Stomach (tissue), 9 donors: ENCODE measurements around the gene EXOC4. TPM values are rescaled to one million over a fixed set of nuclear protein-coding genes. Genes with fewer than 3 reads are reported as not detected.
"Not testable (repeated sequence)": the region's sequence is repeated elsewhere in the genome, so short reads cannot be mapped to it uniquely, and the experiment has no call there.

Source experiments
- DNase-seq, 2 donors: peaks; one replicate each; pipeline versions ENCODE4 v3.0.0 to v3.0.0-alpha.2; 2013 to 2019
- H3K27ac ChIP-seq, 5 donors: fragments of 200-600 bp in 4 of 5; sonication (generic) in 4 of 5; one replicate each; pipeline ENCODE4 v1.5.1; 2013 to 2019; ENCODE audit warnings: mild to moderate bottlenecking in 1 of 5, moderate library complexity in 1 of 5
- H3K27me3 ChIP-seq, 3 donors: fragments of 200-600 bp; sonication (generic); one replicate each; pipeline ENCODE4 v1.5.1; 2017 to 2019; ENCODE audit warnings: mixed run types in 1 of 3
- H3K36me3 ChIP-seq, 4 donors: fragments of 200-600 bp; sonication (generic); 1 replicate in 3 of 4; 2 replicates in 1 of 4; pipeline ENCODE4 v1.5.1; 2016 to 2019
- H3K4me1 ChIP-seq, 4 donors: fragments of 200-600 bp; sonication (generic); one replicate each; pipeline ENCODE4 v1.5.1; 2016 to 2019
- H3K4me3 ChIP-seq, 4 donors: fragments of 200-600 bp; sonication (generic) in 3 of 4; one replicate each; pipeline ENCODE4 v1.5.1; 2016 to 2019; ENCODE audit warnings: mild to moderate bottlenecking in 1 of 4
- H3K9me3 ChIP-seq, 4 donors: fragments of 200-600 bp; sonication (generic); one replicate each; pipeline ENCODE4 v1.5.1; 2016 to 2019
- CTCF ChIP-seq, 7 experiments: fragments of 450-650 bp in 4 of 7; fragments of 200-600 bp in 3 of 7; sonication (generic) in 3 of 7; IDR thresholded peaks; one replicate each; pipeline ENCODE4 v1.5.1; 2016 to 2019; ENCODE audit warnings: antibody characterized with exemption in 7 of 7, control low read depth in 2 of 7, mild to moderate bottlenecking in 1 of 7
- EP300 ChIP-seq: sonication (generic); formaldehyde crosslinking; IDR thresholded peaks from one replicate; pipeline ENCODE4 v1.6.1; 2017; ENCODE audit warnings: antibody characterized with exemption
- POLR2A ChIP-seq, 4 donors: fragments of 450-650 bp; IDR thresholded peaks; one replicate each; pipeline ENCODE4 v1.6.1; 2016; ENCODE audit warnings: antibody characterized with exemption in 4 of 4, control low read depth in 2 of 4, mild to moderate bottlenecking in 1 of 4, moderate library complexity in 1 of 4
- POLR2AphosphoS5 ChIP-seq, 3 donors: sonication (generic); formaldehyde crosslinking; IDR thresholded peaks; one replicate each; pipeline ENCODE4 v1.6.1; 2016; ENCODE audit warnings: antibody characterized with exemption in 3 of 3
- WGBS, 5 donors: extraction: QIAGEN DNeasy Blood & Tissue Kit in 3 of 5; methylation state at CpG; one replicate each; pipeline versions ENCODE4 v1.1.5 to v1.1.7; 2013 to 2018; 5-methylcytosine and 5-hydroxymethylcytosine counted together
- intact Hi-C: fragments of 100-400 bp; cut with DNase I; formaldehyde crosslinking; loops from one replicate; pipeline ENCODE4 v1.15.1; 2023; ENCODE audit warnings: low total_unique reads
- polyA plus RNA-seq, 3 donors: library from polyadenylated mRNA; stranded (reverse); fragments of 200-250 nt; gene quantifications; one replicate each; pipeline ENCODE4 v1.2.3, GENCODE V29; 2013
- total RNA-seq, 5 donors: library from RNA; depleted of rRNA; stranded (reverse); fragments of >200 nt; gene quantifications; one replicate each; pipeline versions ENCODE4 v1.1.0 to v1.2.3, GENCODE V29; 2014 to 2016
- donor health status: healthy with polysubstance abuse.
- donor health status: Bipolar disorder and iron deficiency.
- donor health status: healthy.

Gene EXOC4
- total and polyA plus RNA-seq, 8 donors = 14.1 to 339 (median 61.1) TPM

- Histone ChIP-seq H3K4me3 (no peak overlapping the region), H3K4me1 (peaks cover 0 to 12% (median 2%) of the 10 kb centered on the region in 4 donors), H3K9me3 (no peaks in the 10 kb centered on the region), H3K36me3 (peaks cover 19 to 48% (median 45%) of the 10 kb centered on the region in 4 donors), H3K27me3 (no peaks in the 10 kb centered on the region), H3K27ac (no peak overlapping the region)
- TF ChIP-seq POLR2A (IDR thresholded peaks at IDR 0.05) = no peak
- WGBS, 5 donors = 95 to 99% (median 96%) methylated on average over 8 of the region's 8 CpGs
- intact Hi-C loops = no loop called here
- no peak for DNase-seq
Observed at GRCh38 chr7:133275008-133275407, 22.1 kb downstream of the EXOC4 start.

GRCh38 chr7:133275446-133276095 lies 22.7 kb downstream of the EXOC4 start:
- no peak overlapping the region for H3K4me3 ChIP-seq
- intact Hi-C loops = no loop called here
- no peaks in the 10 kb centered on the region for H3K27me3 ChIP-seq
- peaks cover 0 to 12% (median 2%) of the 10 kb centered on the region in 4 donors for H3K4me1 ChIP-seq
- H3K36me3 ChIP-seq = peaks cover 19 to 48% (median 46%) of the 10 kb centered on the region in 4 donors
- H3K27ac ChIP-seq = no peak overlapping the region
- 81 to 87% (median 82%) methylated on average over 3 of the region's 3 CpGs for WGBS, 5 donors
- no peaks in the 10 kb centered on the region for H3K9me3 ChIP-seq
- TF ChIP-seq EP300 (no peak), POLR2A (IDR thresholded peaks at IDR 0.05) (no peak), CTCF (IDR thresholded peaks at IDR 0.05) (no peak), POLR2AphosphoS5 (IDR thresholded peaks at IDR 0.05) (no peak)
- no peak for DNase-seq

- H3K9me3 ChIP-seq, H3K4me3 ChIP-seq, DNase-seq, intact Hi-C loops, H3K27me3 ChIP-seq, H3K27ac ChIP-seq, H3K4me1 ChIP-seq: not testable (repeated sequence)
- H3K36me3 ChIP-seq = peaks cover 19 to 54% (median 48%) of the 10 kb centered on the region in 4 donors
- 96 to 100% (median 98%) methylated on average over 2 to 3 of the region's 3 CpGs for WGBS, 5 donors
Observed at GRCh38 chr7:133278975-133279374, 26.1 kb downstream of the EXOC4 start.

GRCh38 chr7:133282094-133282493 lies 29.2 kb downstream of the EXOC4 start:
- Histone ChIP-seq H3K4me3 (no peak overlapping the region), H3K27me3 (no peaks in the 10 kb centered on the region), H3K9me3 (no peaks in the 10 kb centered on the region), H3K36me3 (peaks cover 4 to 31% (median 24%) of the 10 kb centered on the region in 4 donors), H3K4me1 (no peaks in the 10 kb centered on the region), H3K27ac (no peak overlapping the region)
- TF ChIP-seq EP300 (no peak), POLR2AphosphoS5 (IDR thresholded peaks at IDR 0.05) (no peak), CTCF (IDR thresholded peaks at IDR 0.05) (no peak), POLR2A (IDR thresholded peaks at IDR 0.05) (no peak)
- intact Hi-C loops = no loop called here
- WGBS, 5 donors = 92 to 100% (median 93%) methylated on average over 1 of the region's 1 CpG
- DNase-seq = no peak

GRCh38 chr7:133284092-133284491 lies 31.2 kb downstream of the EXOC4 start:
- 88 to 99% (median 97%) methylated on average over 2 of the region's 2 CpGs for WGBS, 5 donors
- Histone ChIP-seq H3K27me3 (no peaks in the 10 kb centered on the region), H3K36me3 (peaks cover 4 to 24% (median 15%) of the 10 kb centered on the region in 4 donors), H3K4me3 (no peak overlapping the region), H3K27ac (no peak overlapping the region), H3K4me1 (no peaks in the 10 kb centered on the region), H3K9me3 (no peaks in the 10 kb centered on the region)
- DNase-seq = no peak
- TF ChIP-seq EP300 = no peak
- no peak for TF ChIP-seq POLR2AphosphoS5 (IDR thresholded peaks at IDR 0.05)
- no peak for TF ChIP-seq POLR2A (IDR thresholded peaks at IDR 0.05)
- TF ChIP-seq CTCF (IDR thresholded peaks at IDR 0.05) = no peak
- intact Hi-C loops = no loop called here
